Thyroid gland (tissue), 4 donors: ENCODE data around the gene ABHD3.

Experiments used
- CTCF ChIP-seq, 6 experiments: fragments of 200-600 bp in 3 of 6; fragments of 450-650 bp in 3 of 6; sonication (generic) in 3 of 6; IDR thresholded peaks; one replicate each; pipeline ENCODE4 v1.5.1; 2016 to 2019; ENCODE audit warnings: antibody characterized with exemption in 6 of 6, mild to moderate bottlenecking in 2 of 6, inconsistent platforms in 1 of 6, moderate library complexity in 1 of 6
- POLR2A ChIP-seq, 2 donors: fragments of 450-650 bp; IDR thresholded peaks; one replicate each; pipeline ENCODE4 v1.6.1; 2017; ENCODE audit warnings: antibody characterized with exemption in 2 of 2, mild to moderate bottlenecking in 2 of 2, moderate library complexity in 1 of 2

GRCh38 chr18:21745231-21745630, 40.7 kb upstream of the ABHD3 start:
- TF ChIP-seq CTCF (IDR thresholded peaks at IDR 0.05) (no peak), POLR2A (IDR thresholded peaks at IDR 0.05) (no peak)
